ENCODE data around the gene ITGA1. TPM values are rescaled to one million over a fixed set of nuclear protein-coding genes. Genes with fewer than 3 reads are reported as not detected.
A peak's percentile ranks its signal among the peaks of the same experiment; 100 is the strongest.

The ITGA1 gene
- total RNA-seq, 4 donors from 2014 or later, result 21.2 to 49.5 (median 43.1) TPM

DNA sequence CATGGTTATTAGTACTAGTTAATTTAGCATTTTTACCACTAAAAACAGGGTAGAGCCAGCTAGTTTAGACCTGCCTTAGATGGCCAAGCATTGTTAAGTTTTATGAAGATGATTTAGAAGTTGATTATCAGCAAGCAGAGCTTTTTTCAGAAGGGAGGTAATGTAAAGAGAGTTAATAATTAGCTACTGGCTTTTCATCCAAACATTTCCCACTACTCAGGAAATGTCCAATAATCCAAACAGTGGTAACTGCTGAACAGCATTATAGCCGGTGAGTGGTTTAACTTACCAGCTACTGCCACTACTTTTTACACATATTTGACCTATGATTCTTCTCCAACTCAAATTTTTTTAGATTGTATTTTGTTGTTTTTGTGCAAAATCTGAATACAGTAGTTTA is 1.7 kb downstream of the ITGA1 start:
- Histone ChIP-seq H3K27ac (peak overlapping the region in 3 of 4 donors; percentile 68 to 93 (median 85)), H3K4me1 (peaks cover 0 to 11% (median 0%) of the 10 kb centered on the region in 4 donors), H3K9me3 (no peaks in the 10 kb centered on the region), H3K4me3 (peak overlapping the region in 3 of 4 donors; percentile 39 to 84 (median 77)), H3K36me3 (no peaks in the 10 kb centered on the region), H3K27me3 (no peaks in the 10 kb centered on the region)
- TF ChIP-seq, protein P1, sequence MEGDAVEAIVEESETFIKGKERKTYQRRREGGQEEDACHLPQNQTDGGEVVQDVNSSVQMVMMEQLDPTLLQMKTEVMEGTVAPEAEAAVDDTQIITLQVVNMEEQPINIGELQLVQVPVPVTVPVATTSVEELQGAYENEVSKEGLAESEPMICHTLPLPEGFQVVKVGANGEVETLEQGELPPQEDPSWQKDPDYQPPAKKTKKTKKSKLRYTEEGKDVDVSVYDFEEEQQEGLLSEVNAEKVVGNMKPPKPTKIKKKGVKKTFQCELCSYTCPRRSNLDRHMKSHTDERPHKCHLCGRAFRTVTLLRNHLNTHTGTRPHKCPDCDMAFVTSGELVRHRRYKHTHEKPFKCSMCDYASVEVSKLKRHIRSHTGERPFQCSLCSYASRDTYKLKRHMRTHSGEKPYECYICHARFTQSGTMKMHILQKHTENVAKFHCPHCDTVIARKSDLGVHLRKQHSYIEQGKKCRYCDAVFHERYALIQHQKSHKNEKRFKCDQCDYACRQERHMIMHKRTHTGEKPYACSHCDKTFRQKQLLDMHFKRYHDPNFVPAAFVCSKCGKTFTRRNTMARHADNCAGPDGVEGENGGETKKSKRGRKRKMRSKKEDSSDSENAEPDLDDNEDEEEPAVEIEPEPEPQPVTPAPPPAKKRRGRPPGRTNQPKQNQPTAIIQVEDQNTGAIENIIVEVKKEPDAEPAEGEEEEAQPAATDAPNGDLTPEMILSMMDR (IDR thresholded peaks at IDR 0.05), result no peak
- no peak for TF ChIP-seq POLR2A (IDR thresholded peaks at IDR 0.05)
- no peak for DNase-seq

DNA sequence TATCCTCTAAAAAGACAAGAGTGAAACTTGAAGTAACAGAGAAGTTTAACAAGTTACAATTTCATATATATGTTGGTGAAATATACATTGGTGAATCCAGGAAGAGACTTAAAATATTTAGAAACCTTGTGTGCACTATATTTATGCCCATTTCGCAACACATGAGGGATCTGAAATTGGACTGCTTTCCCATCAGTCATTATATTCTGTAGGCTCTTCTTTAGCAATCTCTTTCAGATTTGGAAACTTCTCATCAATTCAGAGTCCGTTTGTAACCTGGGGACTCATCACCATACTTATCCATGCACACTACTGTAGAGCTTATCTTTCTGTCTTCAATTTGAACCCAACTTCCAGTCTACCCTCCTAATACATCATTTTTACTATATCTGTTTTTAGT is 2.1 kb downstream of the ITGA1 start:
- Histone ChIP-seq H3K9me3 (no peaks in the 10 kb centered on the region), H3K27me3 (no peaks in the 10 kb centered on the region), H3K36me3 (no peaks in the 10 kb centered on the region), H3K27ac (peak overlapping the region in 3 of 4 donors; percentile 68 to 93 (median 85)), H3K4me3 (peak overlapping the region in 3 of 4 donors; percentile 39 to 84 (median 77)), H3K4me1 (peaks cover 0 to 11% (median 0%) of the 10 kb centered on the region in 4 donors)
- TF ChIP-seq, protein P1 (IDR thresholded peaks at IDR 0.05), result no peak
- TF ChIP-seq POLR2A (IDR thresholded peaks at IDR 0.05), result no peak
- no peak for DNase-seq

DNA sequence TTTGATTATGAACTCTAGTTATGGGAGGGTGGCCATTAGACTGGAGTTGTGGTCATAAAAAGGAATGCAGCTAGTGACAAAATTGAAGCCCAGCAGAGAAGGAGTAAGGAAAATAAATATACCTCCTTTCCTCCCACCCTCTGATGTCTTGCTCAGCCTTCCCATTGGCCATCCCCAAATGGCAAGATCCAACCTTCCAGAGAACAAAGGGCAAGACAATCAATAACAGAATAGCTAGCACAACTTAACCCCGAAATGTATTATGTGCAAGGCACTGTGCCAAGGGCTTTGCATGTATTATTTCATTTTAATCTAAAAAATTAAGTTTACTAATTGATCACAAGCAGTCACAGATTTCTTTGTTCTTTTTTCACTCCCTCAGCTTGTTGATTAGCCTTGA is 3.6 kb downstream of the ITGA1 start:
- no peaks in the 10 kb centered on the region for H3K27me3 ChIP-seq
- H3K4me1 ChIP-seq, result peaks cover 0 to 16% (median 0%) of the 10 kb centered on the region in 4 donors
- H3K27ac ChIP-seq, result peak overlapping the region in 1 of 4 donors; percentile 93
- no peaks in the 10 kb centered on the region for H3K9me3 ChIP-seq
- no peaks in the 10 kb centered on the region for H3K36me3 ChIP-seq
- TF ChIP-seq, protein P1 (IDR thresholded peaks at IDR 0.05), result no peak
- no peak for TF ChIP-seq POLR2A (IDR thresholded peaks at IDR 0.05)
- DNase-seq, result no peak
- peak overlapping the region in 1 of 4 donors; percentile 77 for H3K4me3 ChIP-seq

DNA sequence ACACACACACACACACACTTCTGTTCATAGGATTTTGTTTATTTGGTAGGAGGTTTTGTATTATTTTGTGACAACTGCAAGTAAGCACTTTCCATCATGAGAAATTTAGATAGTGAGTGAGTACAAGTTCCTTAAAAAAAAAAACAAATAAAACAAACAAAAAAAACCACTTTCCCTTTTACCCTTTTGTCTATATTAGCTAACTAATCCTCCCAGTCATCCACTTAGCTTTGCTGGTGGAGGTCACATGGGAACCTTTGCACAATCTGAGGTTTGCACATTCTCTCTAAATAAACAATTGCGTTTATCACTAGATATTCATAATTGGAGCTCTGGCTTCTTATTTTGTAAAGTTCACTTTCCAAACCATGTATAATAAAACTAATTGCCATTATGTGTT is 6.8 kb downstream of the ITGA1 start:
- Histone ChIP-seq H3K36me3 (no peaks in the 10 kb centered on the region), H3K4me1 (peaks cover 0 to 26% (median 0%) of the 10 kb centered on the region in 4 donors), H3K27me3 (no peaks in the 10 kb centered on the region), H3K4me3 (no peak overlapping the region), H3K27ac (peak overlapping the region in 1 of 4 donors; percentile 42), H3K9me3 (no peaks in the 10 kb centered on the region)
- DNase-seq, result no peak
- TF ChIP-seq, protein P1 (IDR thresholded peaks at IDR 0.05), result no peak
- no peak for TF ChIP-seq POLR2A (IDR thresholded peaks at IDR 0.05)

DNA sequence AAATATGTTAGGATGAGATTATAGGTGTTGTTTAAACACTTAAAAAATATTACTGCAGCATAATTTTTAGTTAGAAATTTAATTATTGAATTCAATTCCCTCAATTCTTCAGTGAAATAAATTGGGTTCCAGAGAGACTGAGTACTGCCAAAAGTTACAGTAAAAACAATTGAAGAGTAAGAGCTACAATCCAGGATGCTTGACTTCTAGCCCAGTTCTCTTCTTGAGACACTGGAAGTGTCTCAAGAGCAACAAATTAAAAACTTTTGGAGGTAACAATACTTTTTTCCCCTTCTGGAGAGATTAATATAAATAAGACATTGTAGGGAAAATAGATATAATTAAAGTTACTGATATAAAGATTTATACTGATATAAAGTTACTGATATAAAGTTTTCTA is 8.3 kb downstream of the ITGA1 start:
- DNase-seq, result no peak
- Histone ChIP-seq H3K4me3 (no peak overlapping the region), H3K27me3 (no peaks in the 10 kb centered on the region), H3K9me3 (no peaks in the 10 kb centered on the region), H3K27ac (peak overlapping the region in 1 of 4 donors; percentile 7), H3K4me1 (peaks cover 0 to 24% (median 2%) of the 10 kb centered on the region in 4 donors), H3K36me3 (no peaks in the 10 kb centered on the region)
- TF ChIP-seq POLR2A (IDR thresholded peaks at IDR 0.05), result no peak
- TF ChIP-seq, protein P1 (IDR thresholded peaks at IDR 0.05), result no peak
